ENCODE results near the gene ZFPL1.

GRCh38 chr11:65095427-65095826 is 11.4 kb downstream of the ZFPL1 start:
- TF ChIP-seq SUPT5H (IDR thresholded peaks at IDR 0.05), result no peak
- TF ChIP-seq EP300 (IDR thresholded peaks at IDR 0.05; ENCODE audit: low read length), result no peak
- TF ChIP-seq, protein P1, sequence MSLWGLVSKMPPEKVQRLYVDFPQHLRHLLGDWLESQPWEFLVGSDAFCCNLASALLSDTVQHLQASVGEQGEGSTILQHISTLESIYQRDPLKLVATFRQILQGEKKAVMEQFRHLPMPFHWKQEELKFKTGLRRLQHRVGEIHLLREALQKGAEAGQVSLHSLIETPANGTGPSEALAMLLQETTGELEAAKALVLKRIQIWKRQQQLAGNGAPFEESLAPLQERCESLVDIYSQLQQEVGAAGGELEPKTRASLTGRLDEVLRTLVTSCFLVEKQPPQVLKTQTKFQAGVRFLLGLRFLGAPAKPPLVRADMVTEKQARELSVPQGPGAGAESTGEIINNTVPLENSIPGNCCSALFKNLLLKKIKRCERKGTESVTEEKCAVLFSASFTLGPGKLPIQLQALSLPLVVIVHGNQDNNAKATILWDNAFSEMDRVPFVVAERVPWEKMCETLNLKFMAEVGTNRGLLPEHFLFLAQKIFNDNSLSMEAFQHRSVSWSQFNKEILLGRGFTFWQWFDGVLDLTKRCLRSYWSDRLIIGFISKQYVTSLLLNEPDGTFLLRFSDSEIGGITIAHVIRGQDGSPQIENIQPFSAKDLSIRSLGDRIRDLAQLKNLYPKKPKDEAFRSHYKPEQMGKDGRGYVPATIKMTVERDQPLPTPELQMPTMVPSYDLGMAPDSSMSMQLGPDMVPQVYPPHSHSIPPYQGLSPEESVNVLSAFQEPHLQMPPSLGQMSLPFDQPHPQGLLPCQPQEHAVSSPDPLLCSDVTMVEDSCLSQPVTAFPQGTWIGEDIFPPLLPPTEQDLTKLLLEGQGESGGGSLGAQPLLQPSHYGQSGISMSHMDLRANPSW (CRISPR knock-in tag; IDR thresholded peaks at IDR 0.05), result no peak
- no peak for TF ChIP-seq IRF2 (CRISPR knock-in tag; IDR thresholded peaks at IDR 0.05)
- no peak for TF ChIP-seq GATA2 (CRISPR knock-in tag; IDR thresholded peaks at IDR 0.05)
- TF ChIP-seq RAD21 (CRISPR knock-in tag; conservative IDR thresholded peaks at IDR 0.05 in 1 of 2, IDR thresholded peaks at IDR 0.05 in 1 of 2), result no peak
- no peak for TF ChIP-seq E2F4 (CRISPR knock-in tag; IDR thresholded peaks at IDR 0.05; ENCODE audit: low read depth)
- TF ChIP-seq, protein P2, sequence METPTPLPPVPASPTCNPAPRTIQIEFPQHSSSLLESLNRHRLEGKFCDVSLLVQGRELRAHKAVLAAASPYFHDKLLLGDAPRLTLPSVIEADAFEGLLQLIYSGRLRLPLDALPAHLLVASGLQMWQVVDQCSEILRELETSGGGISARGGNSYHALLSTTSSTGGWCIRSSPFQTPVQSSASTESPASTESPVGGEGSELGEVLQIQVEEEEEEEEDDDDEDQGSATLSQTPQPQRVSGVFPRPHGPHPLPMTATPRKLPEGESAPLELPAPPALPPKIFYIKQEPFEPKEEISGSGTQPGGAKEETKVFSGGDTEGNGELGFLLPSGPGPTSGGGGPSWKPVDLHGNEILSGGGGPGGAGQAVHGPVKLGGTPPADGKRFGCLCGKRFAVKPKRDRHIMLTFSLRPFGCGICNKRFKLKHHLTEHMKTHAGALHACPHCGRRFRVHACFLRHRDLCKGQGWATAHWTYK (CRISPR knock-in tag; IDR thresholded peaks at IDR 0.05), result no peak
- TF ChIP-seq SMC3 (conservative IDR thresholded peaks at IDR 0.05; ENCODE audit: insufficient read depth, low read depth, low read length), result no peak
- no peak for TF ChIP-seq ZBTB34 (CRISPR knock-in tag; IDR thresholded peaks at IDR 0.05)
- no peak for TF ChIP-seq POLR2AphosphoS5 (IDR thresholded peaks at IDR 0.05; ENCODE audit: control insufficient read depth, insufficient read depth, low read depth, low read length)

Data from K562 (cell line).